Islet of Langerhans (tissue), 1 donor: ENCODE measurements around the gene ZP1.
A peak's percentile ranks its signal among the peaks of the same experiment; 100 is the strongest.

Experiments used
- FAIRE-seq: peaks from one replicate; lab custom pipeline; 2011; peaks lifted over from hg19 to GRCh38; lab: Jason Lieb, UNC

The ZP1 gene

DNA sequence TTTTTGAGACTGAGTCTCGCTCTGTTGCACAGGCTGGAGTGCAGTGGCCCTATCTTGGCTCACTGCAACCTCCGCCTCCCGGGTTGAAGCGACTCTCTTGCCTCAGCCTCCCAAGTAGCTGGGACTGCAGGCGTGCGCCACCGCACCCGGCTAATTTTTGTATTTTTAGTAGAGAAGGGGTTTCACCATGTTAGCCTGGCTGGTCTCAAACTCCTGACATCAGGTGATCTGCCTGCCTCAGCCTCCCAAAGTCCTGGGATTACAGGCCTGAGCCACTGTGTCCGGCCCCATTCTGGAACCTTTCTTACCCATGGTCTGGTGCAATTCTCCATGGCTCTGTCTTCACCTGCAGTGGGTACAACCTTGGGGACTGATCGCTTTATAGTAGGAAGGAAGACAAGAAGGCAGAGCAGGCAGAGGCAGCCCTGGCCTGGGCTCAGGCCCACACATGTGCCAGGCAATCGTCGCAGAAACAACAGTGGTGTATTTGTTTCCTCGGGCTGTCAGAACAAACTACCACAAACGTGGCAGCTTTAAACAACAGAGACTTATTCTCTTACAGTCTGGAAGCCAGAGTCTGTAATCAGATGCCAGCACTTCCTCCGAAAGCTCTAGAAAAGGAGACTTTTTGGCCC lies 7.6 kb upstream of the ZP1 start:
- FAIRE-seq, result no peak

DNA sequence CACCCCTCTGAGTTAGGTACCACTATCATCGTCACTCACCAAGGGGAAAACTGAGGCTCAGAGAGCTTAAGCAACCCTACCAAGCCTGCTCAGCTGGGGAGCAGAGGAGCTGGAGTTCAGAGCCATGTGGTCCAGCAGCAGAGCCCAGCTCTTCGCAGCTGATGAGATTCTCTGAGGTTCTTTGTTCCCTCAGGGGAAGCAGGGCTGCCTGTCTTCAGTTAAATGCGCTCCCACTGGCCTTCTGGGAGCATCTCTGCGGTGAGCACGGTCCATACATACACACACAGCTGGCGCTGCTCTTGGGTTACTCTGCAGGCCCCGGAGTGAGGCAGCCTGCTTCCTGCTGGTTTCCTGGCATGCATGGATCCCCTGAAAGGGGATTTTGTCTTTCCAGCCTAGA lies 6.4 kb upstream of the ZP1 start:
- no peak for FAIRE-seq

DNA sequence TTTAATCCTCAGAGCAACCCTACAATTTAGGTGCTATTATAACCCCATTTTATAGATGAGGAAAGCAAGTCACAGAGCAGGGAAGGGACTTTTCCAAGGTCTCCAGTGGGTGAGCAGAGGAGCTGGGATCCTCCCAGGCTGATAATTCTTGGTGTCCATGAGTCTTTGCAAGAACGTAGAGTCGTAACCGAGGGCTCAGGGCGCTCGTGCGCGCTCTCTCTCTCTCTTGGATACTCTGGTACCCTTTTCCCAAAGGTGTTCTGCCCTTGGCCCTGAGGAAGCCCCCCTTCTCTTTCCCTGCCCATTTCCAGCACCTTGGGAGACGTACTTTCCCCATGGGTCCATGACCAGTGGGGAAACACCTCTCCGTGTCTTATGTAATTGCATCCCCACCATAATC lies 5.2 kb upstream of the ZP1 start:
- FAIRE-seq, result no peak

DNA sequence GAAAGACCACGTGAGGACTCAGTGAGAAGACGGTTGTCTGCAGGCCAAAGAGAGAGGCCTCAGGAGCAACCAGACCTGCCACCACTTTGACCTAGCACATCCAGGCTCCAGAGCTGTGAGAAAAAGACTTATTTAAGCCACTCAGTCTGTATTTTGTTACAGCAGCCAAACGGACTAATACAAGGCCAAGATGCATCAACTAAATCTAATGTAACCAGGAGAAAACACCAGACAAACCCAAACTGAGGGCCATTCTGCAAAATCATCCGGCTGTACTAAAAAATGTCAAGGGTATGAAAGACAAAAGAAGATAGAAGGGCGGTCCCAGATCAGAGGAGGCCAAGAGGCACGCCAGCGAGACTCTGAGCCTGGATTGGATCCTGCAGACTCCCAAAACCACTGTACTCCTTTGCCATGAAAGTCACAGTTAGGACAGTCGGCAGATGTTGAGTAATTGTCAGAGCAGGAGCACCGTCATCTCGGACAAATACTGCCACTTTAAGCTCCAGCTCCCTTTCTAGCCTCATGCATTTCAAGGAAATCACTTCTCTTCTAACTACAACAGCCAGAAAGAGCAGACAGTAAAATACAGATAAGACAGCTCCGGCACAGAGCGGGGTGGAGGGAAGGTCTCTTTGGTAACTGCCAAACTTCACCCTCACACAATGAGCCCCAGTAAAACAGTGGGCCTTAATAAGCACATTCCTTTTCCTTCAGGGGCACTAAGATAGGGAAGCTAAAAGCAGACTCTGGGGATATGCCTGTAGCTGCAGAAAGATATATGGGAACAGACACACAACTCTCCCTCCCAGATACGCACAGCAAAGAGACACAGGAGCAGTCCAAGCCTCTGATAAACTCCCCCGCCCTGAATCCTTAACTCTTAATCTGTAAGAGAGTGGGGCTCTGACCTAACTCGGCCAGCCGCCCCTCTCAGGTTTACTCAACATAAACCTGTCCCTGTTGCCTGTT lies 3.5 kb upstream of the ZP1 start:
- FAIRE-seq, result no peak

GRCh38 chr11:60864856-60865513 lies 2.4 kb upstream of the ZP1 start:
- no peak for FAIRE-seq

DNA sequence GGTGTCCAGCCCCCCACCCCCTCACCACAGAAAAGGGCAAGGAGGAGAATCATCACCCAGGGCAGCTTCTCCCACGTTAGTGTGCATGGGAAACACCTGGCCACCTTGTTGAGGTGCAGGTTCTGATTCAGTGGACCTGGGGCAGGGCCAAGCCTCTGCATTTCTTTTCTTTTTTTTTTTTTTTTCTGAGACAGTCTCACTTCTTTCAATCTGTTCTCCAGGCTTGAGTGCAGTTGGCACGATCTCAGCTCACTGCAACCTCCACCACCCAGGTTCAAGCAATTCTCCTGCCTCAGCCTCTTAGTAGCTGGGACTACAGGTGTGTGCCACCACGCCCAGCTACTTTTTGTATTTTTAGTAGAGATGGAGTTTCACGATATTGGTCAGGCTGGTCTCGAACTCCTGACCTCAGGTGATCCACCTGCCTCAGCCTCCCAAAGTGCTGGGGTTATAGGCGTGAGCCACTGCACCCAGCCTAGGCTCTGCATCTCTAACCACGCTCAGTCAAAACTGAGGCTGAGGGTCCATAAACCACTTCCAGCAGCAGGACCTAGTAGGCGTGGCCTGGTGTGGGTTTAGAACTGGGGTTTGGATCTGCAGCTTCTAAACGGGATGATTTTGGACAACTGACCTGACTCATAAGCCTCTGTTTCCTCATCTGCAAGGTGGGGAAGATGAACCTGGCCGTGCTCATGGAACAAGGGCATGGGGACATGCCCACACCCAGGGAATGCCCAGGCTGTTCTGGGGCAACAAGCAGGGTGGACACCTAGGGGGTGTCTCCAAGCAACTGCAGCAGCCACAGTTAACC lies 734 bp downstream of the ZP1 start:
- FAIRE-seq, result no peak

DNA sequence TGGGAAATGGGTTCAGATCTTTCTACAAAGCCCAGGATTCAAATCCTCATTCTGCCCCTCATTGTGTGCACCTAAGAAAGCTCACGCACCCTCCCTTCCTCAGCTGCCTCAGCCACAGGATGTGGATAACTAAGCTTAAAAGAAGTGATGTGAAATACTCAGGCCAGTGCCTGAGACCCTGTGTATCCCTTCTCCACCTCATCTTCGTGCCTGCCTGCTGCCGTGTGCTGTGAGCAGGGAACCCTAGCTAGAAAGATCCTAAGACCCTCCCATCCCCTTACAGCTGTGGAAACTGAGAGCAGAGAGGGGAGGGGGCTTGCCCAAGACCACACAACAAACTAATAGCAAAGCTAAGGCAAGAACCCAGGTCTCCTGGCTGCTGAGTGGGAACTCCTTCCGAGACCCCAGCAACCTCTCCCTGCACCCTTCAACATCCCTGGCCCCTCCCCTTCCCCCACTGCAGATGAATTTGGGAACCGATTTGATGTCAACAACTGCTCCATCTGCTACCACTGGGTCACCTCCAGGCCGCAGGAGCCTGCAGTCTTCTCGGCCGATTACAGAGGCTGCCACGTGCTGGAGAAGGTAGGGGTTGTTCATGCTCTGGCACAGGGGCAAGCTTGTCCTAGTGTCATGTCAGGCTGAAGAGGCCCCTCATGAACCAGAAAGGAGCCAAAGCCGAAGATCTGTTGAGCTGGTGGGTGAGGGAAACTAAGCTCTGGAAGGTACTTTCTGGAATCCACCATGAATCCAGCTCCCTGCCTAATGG lies 1.5 kb downstream of the ZP1 start:
- no peak for FAIRE-seq

- FAIRE-seq, result no peak
These were observed 2.1 kb downstream of the ZP1 start for GRCh38 chr11:60869451-60869825.

- FAIRE-seq, result peak; percentile 82
These were observed 2.9 kb downstream of the ZP1 start for GRCh38 chr11:60870276-60870675.

DNA sequence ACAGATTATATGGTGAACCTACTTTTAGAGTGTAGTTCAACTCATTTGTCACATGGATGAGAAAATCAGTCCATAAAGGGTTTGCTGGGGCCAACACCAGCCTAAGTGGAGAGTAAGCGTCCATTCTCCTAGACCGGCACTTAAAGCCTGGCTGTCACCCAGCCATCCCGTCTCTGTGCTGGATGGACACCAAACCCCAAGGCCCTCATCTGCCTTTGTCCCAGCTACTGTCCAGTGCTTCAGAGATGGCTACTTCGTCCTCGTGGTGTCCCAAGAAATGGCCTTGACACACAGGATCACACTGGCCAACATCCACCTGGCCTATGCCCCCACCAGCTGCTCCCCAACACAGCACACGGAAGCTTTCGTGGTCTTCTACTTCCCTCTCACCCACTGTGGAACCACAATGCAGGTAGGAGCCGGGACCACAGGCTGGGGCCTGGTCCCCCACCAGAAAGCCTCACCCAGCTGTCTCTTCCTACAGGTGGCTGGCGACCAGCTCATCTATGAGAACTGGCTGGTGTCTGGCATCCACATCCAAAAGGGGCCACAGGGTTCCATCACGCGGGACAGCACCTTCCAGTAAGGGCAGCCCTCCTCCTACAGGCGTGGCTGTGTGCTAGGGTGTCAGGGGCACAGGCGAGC lies 3.5 kb downstream of the ZP1 start:
- FAIRE-seq, result no peak

DNA sequence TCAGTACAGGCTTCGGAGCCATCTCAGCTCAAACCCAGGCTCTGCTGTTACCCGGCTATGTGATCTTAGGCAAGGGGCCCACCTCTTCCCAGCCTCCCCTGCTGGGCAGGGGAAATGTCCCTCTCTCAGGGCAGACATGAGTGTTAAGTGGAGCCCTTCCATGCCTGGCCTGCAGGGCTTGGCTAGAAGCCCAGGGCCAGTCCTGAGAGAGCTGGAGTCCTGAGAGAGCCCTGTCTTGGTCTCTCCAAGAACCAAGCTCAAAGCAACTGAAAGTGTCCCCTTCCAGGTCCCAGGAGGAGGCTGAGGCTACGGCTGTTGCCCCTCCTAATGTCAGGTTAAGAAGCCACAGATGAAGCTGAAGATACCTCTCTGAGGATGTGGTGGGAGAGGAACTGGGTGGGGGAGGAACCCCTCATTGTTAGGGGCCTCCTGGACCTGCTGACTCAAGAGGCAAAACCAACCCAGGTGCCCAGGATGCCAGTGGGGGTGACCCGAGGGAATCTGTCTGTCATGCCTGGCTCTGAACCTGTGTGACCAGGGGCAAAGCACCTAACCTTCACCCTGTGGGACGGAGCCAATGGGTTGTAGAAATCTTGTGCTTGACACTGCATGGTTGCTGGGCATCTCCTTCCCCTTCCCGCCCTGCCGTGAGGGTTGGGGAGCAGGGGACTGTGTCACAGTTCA lies 4.2 kb downstream of the ZP1 start:
- FAIRE-seq, result no peak

GRCh38 chr11:60872124-60872960 lies 5.0 kb downstream of the ZP1 start:
- no peak for FAIRE-seq

DNA sequence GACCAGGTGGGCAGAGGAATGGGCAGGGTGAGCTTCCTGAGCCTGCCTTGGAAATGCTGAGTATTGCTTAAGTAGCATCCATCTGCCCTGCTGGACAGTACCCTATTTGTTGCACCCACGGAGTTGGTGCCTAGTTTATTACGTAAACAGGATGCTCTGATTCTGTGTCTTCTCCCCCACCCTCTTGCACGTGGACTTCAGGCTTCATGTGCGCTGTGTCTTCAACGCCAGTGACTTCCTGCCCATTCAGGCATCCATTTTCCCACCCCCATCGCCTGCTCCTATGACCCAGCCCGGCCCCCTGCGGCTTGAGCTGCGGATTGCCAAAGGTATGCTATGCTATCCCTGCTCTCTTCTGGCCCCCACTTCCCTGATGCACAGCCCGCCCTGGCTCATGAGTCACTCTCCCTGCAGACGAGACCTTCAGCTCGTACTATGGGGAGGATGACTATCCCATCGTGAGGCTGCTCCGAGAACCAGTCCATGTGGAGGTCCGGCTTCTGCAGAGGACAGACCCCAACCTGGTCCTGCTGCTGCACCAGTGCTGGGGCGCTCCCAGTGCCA lies 5.7 kb downstream of the ZP1 start:
- no peak for FAIRE-seq

- FAIRE-seq, result no peak
These were observed 6.2 kb downstream of the ZP1 start for GRCh38 chr11:60873533-60873932.

- no peak for FAIRE-seq
These were observed 7.4 kb downstream of the ZP1 start for GRCh38 chr11:60874421-60875365.

GRCh38 chr11:60875366-60876167 lies 8.2 kb downstream of the ZP1 start:
- no peak for FAIRE-seq

GRCh38 chr11:60876168-60876485 lies 8.8 kb downstream of the ZP1 start:
- FAIRE-seq, result no peak
